SIG-M5 (cell line): Measurements from ENCODE around the gene TRAF7.

Experiments
- DNase-seq: peaks from one replicate; lab custom pipeline; 2025; lab: John Stamatoyannopoulos, UW

TRAF7 gene

GRCh38 chr16:2147981-2148671, 7.5 kb upstream of the TRAF7 start, which contains the start of gene RAB26:
Gene RAB26, plus strand, starts transcription at chr16:2148625. Its CDS starts 159 bp downstream, at chr16:2148784.
- DNase-seq, result no peak

- DNase-seq, result no peak
Observed at GRCh38 chr16:2148714-2149629, 6.6 kb upstream of the TRAF7 start.

- DNase-seq, result no peak
Observed at GRCh38 chr16:2149630-2150417, 5.8 kb upstream of the TRAF7 start.

GRCh38 chr16:2150418-2151187, 5.0 kb upstream of the TRAF7 start:
- no peak for DNase-seq

- DNase-seq, result no peak
Observed at GRCh38 chr16:2151188-2152091, 4.1 kb upstream of the TRAF7 start.

GRCh38 chr16:2152695-2153506, 2.7 kb upstream of the TRAF7 start:
- DNase-seq, result no peak

- DNase-seq, result no peak
Observed at GRCh38 chr16:2154533-2155090, 970 bp upstream of the TRAF7 start.

GRCh38 chr16:2155977-2156848, 631 bp downstream of the TRAF7 start:
- no peak for DNase-seq

GRCh38 chr16:2156849-2157224, 1.3 kb downstream of the TRAF7 start:
- no peak for DNase-seq

GRCh38 chr16:2157480-2158261, 2.1 kb downstream of the TRAF7 start:
- no peak for DNase-seq

GRCh38 chr16:2158262-2158638, 2.7 kb downstream of the TRAF7 start:
- DNase-seq, result no peak

GRCh38 chr16:2159175-2159838, 3.7 kb downstream of the TRAF7 start:
- DNase-seq, result no peak

- no peak for DNase-seq
Observed at GRCh38 chr16:2160915-2161551, 5.5 kb downstream of the TRAF7 start.

GRCh38 chr16:2161911-2162310, 6.3 kb downstream of the TRAF7 start:
- no peak for DNase-seq

GRCh38 chr16:2162676-2163118, 7.1 kb downstream of the TRAF7 start:
- no peak for DNase-seq

- DNase-seq, result no peak
Observed at GRCh38 chr16:2163211-2163881, 7.8 kb downstream of the TRAF7 start.
